Measurements from ENCODE around the gene POMGNT2. TPM values are rescaled to one million over a fixed set of nuclear protein-coding genes. Genes with fewer than 3 reads are reported as not detected.

POMGNT2 gene
- polyA plus RNA-seq, 1 of the 3 experiments (the other 2 are of a cell fraction) = 20.6 TPM

GRCh38 chr3:43074482-43074881 is 31.4 kb downstream of the POMGNT2 start:
- Histone ChIP-seq H3K4me2 (no peak overlapping the region), H3K4me3 (ENCODE audit: low read depth in 2 of 2, low read length in 1 of 2) (no peak overlapping the region), H3K9me3 (no peaks in the 10 kb centered on the region), H3K36me3 (replicated peaks in 1 of 2; ENCODE audit: control insufficient read depth in 1 of 2, insufficient read depth in 2 of 2, low read length in 1 of 2) (no peaks in the 10 kb centered on the region), H4K20me1 (ENCODE audit: insufficient read depth) (no peaks in the 10 kb centered on the region), H3K79me2 (ENCODE audit: insufficient read depth) (no peaks in the 10 kb centered on the region), H3F3A (replicated peaks; ENCODE audit: insufficient read depth) (no peaks in the 10 kb centered on the region), H3K27ac (ENCODE audit: low read depth in 2 of 2, low read length in 1 of 2) (no peak overlapping the region), H3K4me1 (ENCODE audit: control insufficient read depth in 1 of 2, insufficient read depth in 2 of 2, low read depth in 1 of 2, low read length in 1 of 2) (peaks cover 0 to 16% of the 10 kb centered on the region in 2 experiments; a peak in 1 of 4 replicates), H3K9ac (no peak overlapping the region), H3K9me2 (no peaks in the 10 kb centered on the region), H2AFZ (ENCODE audit: low read depth) (no peak overlapping the region), H3K27me3 (ENCODE audit: insufficient read depth) (no peaks in the 10 kb centered on the region)
- no peak for DNase-seq
- ChIA-PET POLR2A (no interaction called here), CTCF (no interaction called here)
- TF ChIP-seq ELF1 (IDR thresholded peaks at IDR 0.05) (no peak), RXRA (IDR thresholded peaks at IDR 0.05; ENCODE audit: borderline replicate concordance, low read depth) (no peak), TEAD4 (IDR thresholded peaks at IDR 0.05; ENCODE audit: borderline replicate concordance, insufficient read depth) (no peak), RAD21 (IDR thresholded peaks at IDR 0.05; ENCODE audit: low read length) (no peak), YY1 (IDR thresholded peaks at IDR 0.05; ENCODE audit: low read depth) (no peak), FOSL2 (IDR thresholded peaks at IDR 0.05; ENCODE audit: borderline replicate concordance, low read depth) (no peak), RCOR1 (IDR thresholded peaks at IDR 0.05; ENCODE audit: low read length) (no peak)
- 67% methylated on average over 4 of the region's 4 CpGs for whole genome bisulfite sequencing (ENCODE audit: low lambda C conversion rate)

GRCh38 chr3:43073836-43074220 is 32.1 kb downstream of the POMGNT2 start:
- no peaks in the 10 kb centered on the region for H3K79me2 ChIP-seq (ENCODE audit: insufficient read depth)
- H3K4me1 ChIP-seq (ENCODE audit: control insufficient read depth in 1 of 2, insufficient read depth in 2 of 2, low read depth in 1 of 2, low read length in 1 of 2) = peaks cover 0 to 16% of the 10 kb centered on the region in 2 experiments; a peak in 1 of 4 replicates
- no peaks in the 10 kb centered on the region for H3K27me3 ChIP-seq (ENCODE audit: insufficient read depth)
- CTCF ChIA-PET = no interaction called here
- no peak for TF ChIP-seq GATA2 (CRISPR knock-in tag; IDR thresholded peaks at IDR 0.05)
- no peak for TF ChIP-seq EZH2phosphoT487 (IDR thresholded peaks at IDR 0.05; ENCODE audit: borderline replicate concordance, low read depth)
- no peak for TF ChIP-seq TEAD4 (IDR thresholded peaks at IDR 0.05; ENCODE audit: borderline replicate concordance, insufficient read depth)
- TF ChIP-seq TAF1 (IDR thresholded peaks at IDR 0.05; ENCODE audit: borderline replicate concordance, low read depth, low read length) = no peak
- TF ChIP-seq RCOR1 (IDR thresholded peaks at IDR 0.05; ENCODE audit: low read length) = no peak
- TF ChIP-seq ELF1 (IDR thresholded peaks at IDR 0.05) = no peak
- no peak for TF ChIP-seq MEF2A (IDR thresholded peaks at IDR 0.05; ENCODE audit: borderline replicate concordance, low read depth)
- TF ChIP-seq TCF12 (IDR thresholded peaks at IDR 0.05) = no peak
- TF ChIP-seq MAX (IDR thresholded peaks at IDR 0.05; ENCODE audit: low read depth) = no peak
- no peak for TF ChIP-seq SIN3A (IDR thresholded peaks at IDR 0.05; ENCODE audit: borderline replicate concordance, low read depth, low read length)
- POLR2A ChIA-PET = no interaction called here
- H3K4me2 ChIP-seq = no peak overlapping the region
- no peaks in the 10 kb centered on the region for H4K20me1 ChIP-seq (ENCODE audit: insufficient read depth)
- H3F3A ChIP-seq (replicated peaks; ENCODE audit: insufficient read depth) = no peaks in the 10 kb centered on the region
- no peak overlapping the region for H2AFZ ChIP-seq (ENCODE audit: low read depth)
- H3K9me3 ChIP-seq = no peaks in the 10 kb centered on the region
- no peak overlapping the region for H3K27ac ChIP-seq (ENCODE audit: low read depth in 2 of 2, low read length in 1 of 2)
- H3K9me2 ChIP-seq = no peaks in the 10 kb centered on the region
- WGBS (ENCODE audit: low lambda C conversion rate) = 35% methylated on average over 2 of the region's 5 CpGs
- H3K36me3 ChIP-seq (replicated peaks in 1 of 2; ENCODE audit: control insufficient read depth in 1 of 2, insufficient read depth in 2 of 2, low read length in 1 of 2) = no peaks in the 10 kb centered on the region
- no peak overlapping the region for H3K4me3 ChIP-seq (ENCODE audit: low read depth in 2 of 2, low read length in 1 of 2)
- H3K9ac ChIP-seq = no peak overlapping the region
- no peak for DNase-seq
